WTC11 (cell line): ENCODE data around the gene ECI1. TPM values are rescaled to one million over a fixed set of nuclear protein-coding genes. Genes with fewer than 3 reads are reported as not detected.

Source experiments
- ATAC-seq: fragments of 200-7000 bp; cut with Tn5 transposase; 2 replicates; pipeline ENCODE4 v1.10.0; 2021; ENCODE audit warnings: mild to moderate bottlenecking, moderate library complexity
- CTCF ChIA-PET: fragments of 300-600 bp; sonication (Branson Sonifier 250); formaldehyde crosslinking; loops from one replicate; lab custom pipeline; 2021; ENCODE audit warnings: antibody characterized with exemption; lab: Charles Lee
- POLR2A ChIA-PET: fragments of 350-600 bp; sonication (Branson Sonifier 250); formaldehyde crosslinking; loops from one replicate; lab custom pipeline; 2021; ENCODE audit warnings: antibody characterized with exemption; lab: Charles Lee
- DNase-seq: peaks from one replicate; pipeline ENCODE4 v3.0.0; 2021; ENCODE audit warnings: low spot score
- H3K27ac Mint-ChIP-seq: 2 replicates; pipeline ENCODE4 v1.8.0; 2021; ENCODE audit warnings: mixed read lengths
- H3K27me3 Mint-ChIP-seq: 2 replicates; pipeline ENCODE4 v1.8.0; 2021; ENCODE audit warnings: low read depth, mild to moderate bottlenecking, moderate library complexity, mixed read lengths
- H3K36me3 Mint-ChIP-seq: 2 replicates; pipeline ENCODE4 v1.8.0; 2021; ENCODE audit warnings: mixed read lengths
- H3K4me1 Mint-ChIP-seq: 2 replicates; pipeline ENCODE4 v1.8.0; 2022; ENCODE audit warnings: mixed read lengths
- H3K4me3 Mint-ChIP-seq: 2 replicates; pipeline ENCODE4 v1.8.0; 2021; ENCODE audit warnings: mild to moderate bottlenecking, moderate library complexity, mixed read lengths
- H3K9me3 Mint-ChIP-seq: 2 replicates; pipeline ENCODE4 v1.8.0; 2021; ENCODE audit warnings: mixed read lengths
- ELF4 ChIP-seq: sonication (generic); formaldehyde crosslinking; IDR thresholded peaks from 2 replicates; pipeline ENCODE4 v1.8.1; 2022; ENCODE audit warnings: low read depth, mild to moderate bottlenecking, moderate library complexity, missing genetic modification reagents
- GABPB1 ChIP-seq: sonication (generic); formaldehyde crosslinking; IDR thresholded peaks from 2 replicates; pipeline ENCODE4 v1.8.1; 2023; ENCODE audit warnings: mild to moderate bottlenecking, missing genetic modification reagents
- MXD4 ChIP-seq: fragments of 250-450 bp; sonication (Bioruptor Pico); IDR thresholded peaks from 2 replicates; pipeline ENCODE4 v1.8.0; 2021; ENCODE audit warnings: mild to moderate bottlenecking, moderate library complexity, borderline replicate concordance
- ZNF138 ChIP-seq: sonication (generic); formaldehyde crosslinking; conservative IDR thresholded peaks from 2 replicates; pipeline ENCODE4 v1.8.1; 2022; ENCODE audit warnings: mild to moderate bottlenecking, moderate library complexity, missing genetic modification reagents
- ZNF232 ChIP-seq: sonication (generic); formaldehyde crosslinking; IDR thresholded peaks from 2 replicates; pipeline ENCODE4 v1.8.0; 2022; ENCODE audit warnings: mild to moderate bottlenecking, missing genetic modification reagents
- ZNF263 ChIP-seq: sonication (generic); formaldehyde crosslinking; IDR thresholded peaks from 2 replicates; pipeline ENCODE4 v1.8.1; 2022; ENCODE audit warnings: low read depth, mild to moderate bottlenecking, moderate library complexity, missing genetic modification reagents
- total RNA-seq: library from RNA; stranded (reverse); gene quantifications from 3 replicates; pipeline ENCODE4 v1.2.3, GENCODE V29; 2021
- TF ChIP-seq, protein P1 (sequence below): sonication (generic); formaldehyde crosslinking; IDR thresholded peaks from 2 replicates; pipeline ENCODE4 v1.8.0; 2022; ENCODE audit warnings: mild to moderate bottlenecking, missing genetic modification reagents
- TF ChIP-seq, protein P2 (sequence below): sonication (generic); formaldehyde crosslinking; IDR thresholded peaks from 2 replicates; pipeline ENCODE4 v1.8.1; 2023; ENCODE audit warnings: mild to moderate bottlenecking, missing genetic modification reagents, borderline replicate concordance
- TF ChIP-seq, protein P3 (sequence below): sonication (generic); formaldehyde crosslinking; IDR thresholded peaks from 2 replicates; pipeline ENCODE4 v1.8.1; 2022; ENCODE audit warnings: missing genetic modification reagents, borderline replicate concordance
- TF ChIP-seq, protein P4 (sequence below): sonication (generic); formaldehyde crosslinking; IDR thresholded peaks from 2 replicates; pipeline ENCODE4 v1.8.0; 2023; ENCODE audit warnings: missing genetic modification reagents, mild to moderate bottlenecking, borderline replicate concordance
- TF ChIP-seq, protein P5 (sequence below): fragments of 250-450 bp; sonication (Bioruptor Pico); IDR thresholded peaks from 2 replicates; pipeline ENCODE4 v1.9.0; 2021; ENCODE audit warnings: mild to moderate bottlenecking
- TF ChIP-seq, protein P6 (sequence below): fragments of 250-450 bp; sonication (Bioruptor Pico); IDR thresholded peaks from 2 replicates; pipeline ENCODE4 v2.1.2; 2022; ENCODE audit warnings: mild to moderate bottlenecking, moderate library complexity
- TF ChIP-seq, protein P7 (sequence below): fragments of 250-450 bp; sonication (Bioruptor Pico); conservative IDR thresholded peaks from 2 replicates; pipeline ENCODE4 v1.9.0; 2021; ENCODE audit warnings: mild to moderate bottlenecking
- TF ChIP-seq, protein P8 (sequence below): sonication (generic); formaldehyde crosslinking; IDR thresholded peaks from 2 replicates; pipeline ENCODE4 v1.8.0; 2022; ENCODE audit warnings: mild to moderate bottlenecking, missing genetic modification reagents
- TF ChIP-seq, protein P9 (sequence below): sonication (generic); formaldehyde crosslinking; conservative IDR thresholded peaks from 2 replicates; pipeline ENCODE4 v1.8.1; 2022; ENCODE audit warnings: mild to moderate bottlenecking, missing genetic modification reagents

ECI1 gene
- total RNA-seq, 1 experiment from 2014 or later: 100 TPM

DNA sequence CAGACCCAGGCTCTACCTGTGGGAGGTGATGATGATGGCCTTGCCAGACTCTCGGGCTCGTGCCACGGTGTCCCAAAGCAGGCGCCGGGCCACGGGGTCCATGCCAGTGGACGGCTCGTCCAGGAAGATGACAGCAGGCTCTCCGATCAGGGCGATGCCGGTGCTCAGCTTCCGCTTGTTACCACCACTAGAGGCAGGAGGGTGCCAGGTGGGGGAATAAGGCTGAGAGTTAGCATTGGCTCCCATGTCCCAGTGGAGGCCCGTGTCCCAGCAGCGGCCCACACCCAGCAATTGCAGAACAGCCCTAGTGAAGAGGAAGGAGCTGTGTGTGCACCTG, 26.9 kb upstream of the ECI1 start (continued):
- TF ChIP-seq ZNF263 (CRISPR knock-in tag) (no peak), MXD4 (CRISPR knock-in tag) (no peak), ELF4 (CRISPR knock-in tag) (no peak)
- TF ChIP-seq, protein P1, sequence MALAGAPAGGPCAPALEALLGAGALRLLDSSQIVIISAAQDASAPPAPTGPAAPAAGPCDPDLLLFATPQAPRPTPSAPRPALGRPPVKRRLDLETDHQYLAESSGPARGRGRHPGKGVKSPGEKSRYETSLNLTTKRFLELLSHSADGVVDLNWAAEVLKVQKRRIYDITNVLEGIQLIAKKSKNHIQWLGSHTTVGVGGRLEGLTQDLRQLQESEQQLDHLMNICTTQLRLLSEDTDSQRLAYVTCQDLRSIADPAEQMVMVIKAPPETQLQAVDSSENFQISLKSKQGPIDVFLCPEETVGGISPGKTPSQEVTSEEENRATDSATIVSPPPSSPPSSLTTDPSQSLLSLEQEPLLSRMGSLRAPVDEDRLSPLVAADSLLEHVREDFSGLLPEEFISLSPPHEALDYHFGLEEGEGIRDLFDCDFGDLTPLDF: no peak
- TF ChIP-seq, protein P2, sequence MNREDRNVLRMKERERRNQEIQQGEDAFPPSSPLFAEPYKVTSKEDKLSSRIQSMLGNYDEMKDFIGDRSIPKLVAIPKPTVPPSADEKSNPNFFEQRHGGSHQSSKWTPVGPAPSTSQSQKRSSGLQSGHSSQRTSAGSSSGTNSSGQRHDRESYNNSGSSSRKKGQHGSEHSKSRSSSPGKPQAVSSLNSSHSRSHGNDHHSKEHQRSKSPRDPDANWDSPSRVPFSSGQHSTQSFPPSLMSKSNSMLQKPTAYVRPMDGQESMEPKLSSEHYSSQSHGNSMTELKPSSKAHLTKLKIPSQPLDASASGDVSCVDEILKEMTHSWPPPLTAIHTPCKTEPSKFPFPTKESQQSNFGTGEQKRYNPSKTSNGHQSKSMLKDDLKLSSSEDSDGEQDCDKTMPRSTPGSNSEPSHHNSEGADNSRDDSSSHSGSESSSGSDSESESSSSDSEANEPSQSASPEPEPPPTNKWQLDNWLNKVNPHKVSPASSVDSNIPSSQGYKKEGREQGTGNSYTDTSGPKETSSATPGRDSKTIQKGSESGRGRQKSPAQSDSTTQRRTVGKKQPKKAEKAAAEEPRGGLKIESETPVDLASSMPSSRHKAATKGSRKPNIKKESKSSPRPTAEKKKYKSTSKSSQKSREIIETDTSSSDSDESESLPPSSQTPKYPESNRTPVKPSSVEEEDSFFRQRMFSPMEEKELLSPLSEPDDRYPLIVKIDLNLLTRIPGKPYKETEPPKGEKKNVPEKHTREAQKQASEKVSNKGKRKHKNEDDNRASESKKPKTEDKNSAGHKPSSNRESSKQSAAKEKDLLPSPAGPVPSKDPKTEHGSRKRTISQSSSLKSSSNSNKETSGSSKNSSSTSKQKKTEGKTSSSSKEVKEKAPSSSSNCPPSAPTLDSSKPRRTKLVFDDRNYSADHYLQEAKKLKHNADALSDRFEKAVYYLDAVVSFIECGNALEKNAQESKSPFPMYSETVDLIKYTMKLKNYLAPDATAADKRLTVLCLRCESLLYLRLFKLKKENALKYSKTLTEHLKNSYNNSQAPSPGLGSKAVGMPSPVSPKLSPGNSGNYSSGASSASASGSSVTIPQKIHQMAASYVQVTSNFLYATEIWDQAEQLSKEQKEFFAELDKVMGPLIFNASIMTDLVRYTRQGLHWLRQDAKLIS: no peak
- TF ChIP-seq, protein P3, sequence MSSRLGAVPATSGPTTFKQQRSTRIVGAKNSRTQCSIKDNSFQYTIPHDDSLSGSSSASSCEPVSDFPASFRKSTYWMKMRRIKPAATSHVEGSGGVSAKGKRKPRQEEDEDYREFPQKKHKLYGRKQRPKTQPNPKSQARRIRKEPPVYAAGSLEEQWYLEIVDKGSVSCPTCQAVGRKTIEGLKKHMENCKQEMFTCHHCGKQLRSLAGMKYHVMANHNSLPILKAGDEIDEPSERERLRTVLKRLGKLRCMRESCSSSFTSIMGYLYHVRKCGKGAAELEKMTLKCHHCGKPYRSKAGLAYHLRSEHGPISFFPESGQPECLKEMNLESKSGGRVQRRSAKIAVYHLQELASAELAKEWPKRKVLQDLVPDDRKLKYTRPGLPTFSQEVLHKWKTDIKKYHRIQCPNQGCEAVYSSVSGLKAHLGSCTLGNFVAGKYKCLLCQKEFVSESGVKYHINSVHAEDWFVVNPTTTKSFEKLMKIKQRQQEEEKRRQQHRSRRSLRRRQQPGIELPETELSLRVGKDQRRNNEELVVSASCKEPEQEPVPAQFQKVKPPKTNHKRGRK (CRISPR knock-in tag): no peak

DNA sequence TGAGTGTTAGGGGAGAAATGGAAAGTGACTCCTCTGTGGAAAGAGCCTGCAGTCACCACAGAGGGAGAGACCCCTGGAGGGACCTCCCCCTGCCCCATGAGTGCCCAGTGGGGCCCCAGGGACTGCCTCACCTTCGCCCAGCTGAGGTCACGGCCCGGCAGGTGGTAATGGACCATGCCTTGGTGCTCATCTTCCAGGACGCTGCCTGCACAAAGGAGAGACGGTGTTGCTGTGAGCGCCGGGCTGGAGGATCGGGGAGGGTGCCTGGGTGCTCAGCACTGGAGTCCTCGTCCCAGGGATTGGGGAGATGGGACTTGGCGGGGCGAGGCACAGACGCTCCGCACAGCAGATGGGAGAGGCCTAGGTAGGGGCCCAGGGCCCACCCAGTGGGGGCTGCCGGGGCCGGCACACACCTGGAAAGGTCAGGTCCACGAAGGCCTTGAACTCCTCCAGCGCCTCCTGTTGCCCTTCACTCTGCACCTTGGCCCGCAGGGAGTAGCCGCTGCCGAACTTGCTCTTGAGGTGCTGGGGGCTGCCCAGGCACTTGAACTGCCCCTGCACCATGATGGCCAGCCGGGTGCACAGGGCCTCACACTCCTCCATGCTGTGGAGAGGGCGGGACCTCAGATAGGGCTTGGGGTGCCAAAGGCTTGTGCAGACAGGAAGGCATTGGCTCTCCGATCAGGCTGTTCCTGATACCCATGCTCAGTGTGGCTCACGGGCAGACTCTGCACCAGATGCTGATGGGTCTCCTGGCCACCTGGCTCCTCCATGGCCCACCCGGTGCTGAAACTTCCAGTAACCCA, 26.3 kb upstream of the ECI1 start:
- ATAC-seq (no peak), DNase-seq (no peak)
- H3K9me3 Mint-ChIP-seq: no peaks in the 10 kb centered on the region
- ChIA-PET CTCF (interaction anchor here (0.7 to 3.9 kb wide), 8 partner anchors 9 to 224 kb away, joined by 3 to 18 read pairs (median 4); no protein-coding TSS in a partner anchor), POLR2A (no interaction called here)
- no peaks in the 10 kb centered on the region for H3K27me3 Mint-ChIP-seq
- peaks cover 2% of the 10 kb centered on the region; the same call in 1 of the 2 replicates for H3K4me1 Mint-ChIP-seq
- no peak overlapping the region for H3K4me3 Mint-ChIP-seq
- H3K36me3 Mint-ChIP-seq: no peaks in the 10 kb centered on the region
- 0 out of 2 replicates have a peak overlapping the region, but pooled peaks have one; percentile 32 for H3K27ac Mint-ChIP-seq
- TF ChIP-seq, protein P4, sequence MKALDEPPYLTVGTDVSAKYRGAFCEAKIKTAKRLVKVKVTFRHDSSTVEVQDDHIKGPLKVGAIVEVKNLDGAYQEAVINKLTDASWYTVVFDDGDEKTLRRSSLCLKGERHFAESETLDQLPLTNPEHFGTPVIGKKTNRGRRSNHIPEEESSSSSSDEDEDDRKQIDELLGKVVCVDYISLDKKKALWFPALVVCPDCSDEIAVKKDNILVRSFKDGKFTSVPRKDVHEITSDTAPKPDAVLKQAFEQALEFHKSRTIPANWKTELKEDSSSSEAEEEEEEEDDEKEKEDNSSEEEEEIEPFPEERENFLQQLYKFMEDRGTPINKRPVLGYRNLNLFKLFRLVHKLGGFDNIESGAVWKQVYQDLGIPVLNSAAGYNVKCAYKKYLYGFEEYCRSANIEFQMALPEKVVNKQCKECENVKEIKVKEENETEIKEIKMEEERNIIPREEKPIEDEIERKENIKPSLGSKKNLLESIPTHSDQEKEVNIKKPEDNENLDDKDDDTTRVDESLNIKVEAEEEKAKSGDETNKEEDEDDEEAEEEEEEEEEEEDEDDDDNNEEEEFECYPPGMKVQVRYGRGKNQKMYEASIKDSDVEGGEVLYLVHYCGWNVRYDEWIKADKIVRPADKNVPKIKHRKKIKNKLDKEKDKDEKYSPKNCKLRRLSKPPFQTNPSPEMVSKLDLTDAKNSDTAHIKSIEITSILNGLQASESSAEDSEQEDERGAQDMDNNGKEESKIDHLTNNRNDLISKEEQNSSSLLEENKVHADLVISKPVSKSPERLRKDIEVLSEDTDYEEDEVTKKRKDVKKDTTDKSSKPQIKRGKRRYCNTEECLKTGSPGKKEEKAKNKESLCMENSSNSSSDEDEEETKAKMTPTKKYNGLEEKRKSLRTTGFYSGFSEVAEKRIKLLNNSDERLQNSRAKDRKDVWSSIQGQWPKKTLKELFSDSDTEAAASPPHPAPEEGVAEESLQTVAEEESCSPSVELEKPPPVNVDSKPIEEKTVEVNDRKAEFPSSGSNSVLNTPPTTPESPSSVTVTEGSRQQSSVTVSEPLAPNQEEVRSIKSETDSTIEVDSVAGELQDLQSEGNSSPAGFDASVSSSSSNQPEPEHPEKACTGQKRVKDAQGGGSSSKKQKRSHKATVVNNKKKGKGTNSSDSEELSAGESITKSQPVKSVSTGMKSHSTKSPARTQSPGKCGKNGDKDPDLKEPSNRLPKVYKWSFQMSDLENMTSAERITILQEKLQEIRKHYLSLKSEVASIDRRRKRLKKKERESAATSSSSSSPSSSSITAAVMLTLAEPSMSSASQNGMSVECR: no peak
- TF ChIP-seq ZNF232 (CRISPR knock-in tag) (no peak), GABPB1 (CRISPR knock-in tag) (no peak), ZNF138 (CRISPR knock-in tag) (no peak)
- TF ChIP-seq, protein P5, sequence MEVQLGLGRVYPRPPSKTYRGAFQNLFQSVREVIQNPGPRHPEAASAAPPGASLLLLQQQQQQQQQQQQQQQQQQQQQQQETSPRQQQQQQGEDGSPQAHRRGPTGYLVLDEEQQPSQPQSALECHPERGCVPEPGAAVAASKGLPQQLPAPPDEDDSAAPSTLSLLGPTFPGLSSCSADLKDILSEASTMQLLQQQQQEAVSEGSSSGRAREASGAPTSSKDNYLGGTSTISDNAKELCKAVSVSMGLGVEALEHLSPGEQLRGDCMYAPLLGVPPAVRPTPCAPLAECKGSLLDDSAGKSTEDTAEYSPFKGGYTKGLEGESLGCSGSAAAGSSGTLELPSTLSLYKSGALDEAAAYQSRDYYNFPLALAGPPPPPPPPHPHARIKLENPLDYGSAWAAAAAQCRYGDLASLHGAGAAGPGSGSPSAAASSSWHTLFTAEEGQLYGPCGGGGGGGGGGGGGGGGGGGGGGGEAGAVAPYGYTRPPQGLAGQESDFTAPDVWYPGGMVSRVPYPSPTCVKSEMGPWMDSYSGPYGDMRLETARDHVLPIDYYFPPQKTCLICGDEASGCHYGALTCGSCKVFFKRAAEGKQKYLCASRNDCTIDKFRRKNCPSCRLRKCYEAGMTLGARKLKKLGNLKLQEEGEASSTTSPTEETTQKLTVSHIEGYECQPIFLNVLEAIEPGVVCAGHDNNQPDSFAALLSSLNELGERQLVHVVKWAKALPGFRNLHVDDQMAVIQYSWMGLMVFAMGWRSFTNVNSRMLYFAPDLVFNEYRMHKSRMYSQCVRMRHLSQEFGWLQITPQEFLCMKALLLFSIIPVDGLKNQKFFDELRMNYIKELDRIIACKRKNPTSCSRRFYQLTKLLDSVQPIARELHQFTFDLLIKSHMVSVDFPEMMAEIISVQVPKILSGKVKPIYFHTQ (CRISPR knock-in tag): no peak
- TF ChIP-seq, protein P6, sequence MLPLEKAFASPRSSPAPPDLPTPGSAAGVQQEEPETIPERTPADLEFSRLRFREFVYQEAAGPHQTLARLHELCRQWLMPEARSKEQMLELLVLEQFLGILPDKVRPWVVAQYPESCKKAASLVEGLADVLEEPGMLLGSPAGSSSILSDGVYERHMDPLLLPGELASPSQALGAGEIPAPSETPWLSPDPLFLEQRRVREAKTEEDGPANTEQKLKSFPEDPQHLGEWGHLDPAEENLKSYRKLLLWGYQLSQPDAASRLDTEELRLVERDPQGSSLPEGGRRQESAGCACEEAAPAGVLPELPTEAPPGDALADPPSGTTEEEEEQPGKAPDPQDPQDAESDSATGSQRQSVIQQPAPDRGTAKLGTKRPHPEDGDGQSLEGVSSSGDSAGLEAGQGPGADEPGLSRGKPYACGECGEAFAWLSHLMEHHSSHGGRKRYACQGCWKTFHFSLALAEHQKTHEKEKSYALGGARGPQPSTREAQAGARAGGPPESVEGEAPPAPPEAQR (CRISPR knock-in tag): no peak
- TF ChIP-seq, protein P7, sequence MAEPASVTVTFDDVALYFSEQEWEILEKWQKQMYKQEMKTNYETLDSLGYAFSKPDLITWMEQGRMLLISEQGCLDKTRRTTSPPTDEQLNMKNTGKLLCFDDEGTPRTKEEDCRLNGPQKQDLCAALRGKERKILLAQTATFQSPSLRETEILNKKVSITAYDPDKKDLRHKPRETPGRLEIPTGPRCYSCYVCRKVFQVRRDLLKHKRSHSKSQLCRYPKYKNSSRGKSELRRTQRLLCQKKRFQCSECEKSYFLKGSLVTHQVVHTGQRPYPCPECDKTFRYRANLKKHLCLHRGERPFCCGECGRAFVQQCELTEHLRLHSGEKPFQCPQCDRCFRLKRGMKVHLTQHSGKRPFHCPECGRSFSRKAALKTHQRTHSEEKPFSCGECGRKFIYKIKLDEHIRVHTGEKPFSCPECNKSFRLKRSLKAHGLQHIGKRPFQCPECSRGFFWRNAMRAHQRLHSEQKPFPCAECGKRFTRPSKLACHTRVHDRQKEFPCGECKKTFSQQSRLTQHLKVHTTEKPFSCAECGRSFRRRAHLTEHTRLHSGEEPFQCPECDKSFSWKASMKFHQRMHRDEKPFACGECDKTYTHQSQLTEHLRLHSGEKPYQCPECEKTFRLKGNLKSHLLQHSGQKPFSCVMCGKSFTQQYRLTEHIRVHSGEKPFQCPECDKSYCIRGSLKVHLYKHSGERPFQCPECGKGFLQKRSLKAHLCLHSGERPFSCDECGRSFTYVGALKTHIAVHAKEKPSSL (CRISPR knock-in tag): no peak
- TF ChIP-seq, protein P8, sequence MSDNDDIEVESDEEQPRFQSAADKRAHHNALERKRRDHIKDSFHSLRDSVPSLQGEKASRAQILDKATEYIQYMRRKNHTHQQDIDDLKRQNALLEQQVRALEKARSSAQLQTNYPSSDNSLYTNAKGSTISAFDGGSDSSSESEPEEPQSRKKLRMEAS (CRISPR knock-in tag): no peak
- TF ChIP-seq, protein P9, sequence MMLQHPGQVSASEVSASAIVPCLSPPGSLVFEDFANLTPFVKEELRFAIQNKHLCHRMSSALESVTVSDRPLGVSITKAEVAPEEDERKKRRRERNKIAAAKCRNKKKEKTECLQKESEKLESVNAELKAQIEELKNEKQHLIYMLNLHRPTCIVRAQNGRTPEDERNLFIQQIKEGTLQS (CRISPR knock-in tag): no peak
